Muscle layer of duodenum (tissue), 2 donors: ENCODE results near the gene STOML1.

Source experiments
- H3K27ac ChIP-seq: one replicate; pipeline ENCODE4 v1.7.0; 2013; ENCODE audit warnings: mild to moderate bottlenecking, low read length
- H3K27me3 ChIP-seq: one replicate; pipeline ENCODE4 v1.7.0; 2013; ENCODE audit warnings: low read depth, mild to moderate bottlenecking, control low read depth, low read length
- H3K36me3 ChIP-seq, 2 donors: one replicate each; pipeline ENCODE4 v1.7.0; 2013; ENCODE audit warnings: low read length in 2 of 2, control low read depth in 1 of 2, mild to moderate bottlenecking in 1 of 2; ENCODE audit not compliant: insufficient read depth in 2 of 2, control insufficient read depth in 1 of 2
- H3K4me1 ChIP-seq, 2 donors: one replicate each; pipeline ENCODE4 v1.7.0; 2013; ENCODE audit warnings: low read length in 2 of 2, mild to moderate bottlenecking in 2 of 2, control low read depth in 1 of 2, moderate library complexity in 1 of 2; ENCODE audit not compliant: insufficient read depth in 2 of 2, control insufficient read depth in 1 of 2
- H3K4me3 ChIP-seq, 2 donors: one replicate each; pipeline ENCODE4 v1.7.0; 2013; ENCODE audit warnings: low read length in 2 of 2, low read depth in 1 of 2, mild to moderate bottlenecking in 1 of 2
- H3K9me3 ChIP-seq, 2 donors: one replicate each; pipeline ENCODE4 v1.7.0; 2013; ENCODE audit warnings: low read length in 2 of 2, control low read depth in 1 of 2, mild to moderate bottlenecking in 1 of 2; ENCODE audit not compliant: control insufficient read depth in 1 of 2
- donor health status: healthy.

STOML1 gene

GRCh38 chr15:73991726-73992593 lies at the start of gene STOML1:
TSS of gene STOML1 (minus strand) at chr15:73992295. CDS start at chr15:73992223, 72 bp downstream.
- H3K27ac ChIP-seq, result peak within 1 kb of the TSS; percentile 88
- no peaks in the 10 kb centered on the region for H3K27me3 ChIP-seq
- peaks cover 17 to 40% of the 10 kb centered on the region in 2 donors for H3K4me1 ChIP-seq
- H3K36me3 ChIP-seq, result no peaks in the 10 kb centered on the region
- H3K9me3 ChIP-seq, result no peaks in the 10 kb centered on the region
- H3K4me3 ChIP-seq, result peak within 1 kb of the TSS; percentile 79 to 83

GRCh38 chr15:74041311-74041756 lies 49.2 kb upstream of the STOML1 start:
- no peak overlapping the region for H3K27ac ChIP-seq
- no peaks in the 10 kb centered on the region for H3K27me3 ChIP-seq
- H3K4me3 ChIP-seq, result no peak overlapping the region
- peaks cover 0 to 25% of the 10 kb centered on the region in 2 donors for H3K36me3 ChIP-seq
- H3K4me1 ChIP-seq, result peaks cover 0 to 32% of the 10 kb centered on the region in 2 donors
- no peaks in the 10 kb centered on the region for H3K9me3 ChIP-seq

GRCh38 chr15:74040109-74040850 lies 48.2 kb upstream of the STOML1 start:
- Histone ChIP-seq H3K9me3 (no peaks in the 10 kb centered on the region), H3K4me1 (peaks cover 0 to 32% of the 10 kb centered on the region in 2 donors), H3K27me3 (no peaks in the 10 kb centered on the region), H3K36me3 (peaks cover 0 to 36% of the 10 kb centered on the region in 2 donors), H3K4me3 (no peak overlapping the region), H3K27ac (peak overlapping the region; percentile 62)

GRCh38 chr15:74039656-74040010 lies 47.5 kb upstream of the STOML1 start:
- H3K4me1 ChIP-seq, result peaks cover 0 to 32% of the 10 kb centered on the region in 2 donors
- H3K9me3 ChIP-seq, result no peaks in the 10 kb centered on the region
- no peak overlapping the region for H3K4me3 ChIP-seq
- H3K36me3 ChIP-seq, result peaks cover 2 to 40% of the 10 kb centered on the region in 2 donors
- no peak overlapping the region for H3K27ac ChIP-seq
- H3K27me3 ChIP-seq, result no peaks in the 10 kb centered on the region

DNA sequence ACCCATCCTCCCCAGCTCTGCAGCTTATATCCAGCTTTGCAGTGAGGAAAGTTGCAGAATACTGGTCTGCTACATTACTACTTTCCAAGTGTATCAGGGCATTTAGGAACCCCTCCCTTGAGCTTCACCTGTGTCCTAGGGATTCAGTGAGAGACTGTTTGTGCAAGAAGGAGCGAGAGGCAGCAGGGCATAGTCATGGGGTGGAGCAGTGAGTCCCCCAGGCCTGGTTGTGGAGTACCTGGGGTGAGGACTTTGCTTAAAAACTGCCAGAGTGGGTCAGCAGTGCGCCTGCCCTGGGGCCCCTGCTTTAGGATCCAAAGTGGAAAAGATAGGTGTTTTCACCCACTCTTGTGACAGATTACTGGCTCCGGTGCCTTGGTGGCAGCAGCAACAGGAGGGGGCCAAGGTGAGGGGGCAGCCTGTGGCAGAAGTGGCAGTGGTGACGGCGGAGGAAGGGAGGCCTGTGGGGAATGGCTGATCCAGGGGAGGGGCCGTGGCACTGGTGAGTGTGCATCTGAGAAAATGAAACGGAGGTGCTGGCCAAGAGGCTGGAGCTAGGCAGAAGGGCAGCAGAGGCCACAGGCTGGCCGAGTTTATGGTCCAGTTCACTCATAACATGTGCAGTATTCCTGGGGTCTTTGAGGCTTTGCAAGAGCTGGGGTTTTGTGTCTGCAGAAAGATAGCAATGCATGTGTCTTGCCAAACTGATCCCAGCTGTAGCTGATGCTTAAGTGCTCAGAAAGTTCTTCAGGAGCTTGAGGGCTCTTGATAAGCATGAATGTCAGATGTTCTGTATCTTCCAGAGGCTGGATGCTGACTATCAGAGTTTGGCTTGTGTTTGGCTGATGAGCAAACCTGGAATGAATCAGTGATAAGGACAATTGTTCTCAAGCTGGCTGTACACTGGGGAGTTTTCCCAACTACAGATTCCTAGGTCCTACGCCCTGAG lies 46.9 kb upstream of the STOML1 start:
- H3K27ac ChIP-seq, result no peak overlapping the region
- peaks cover 9 to 40% of the 10 kb centered on the region in 2 donors for H3K36me3 ChIP-seq
- H3K4me1 ChIP-seq, result peaks cover 0 to 32% of the 10 kb centered on the region in 2 donors
- no peaks in the 10 kb centered on the region for H3K9me3 ChIP-seq
- no peak overlapping the region for H3K4me3 ChIP-seq
- no peaks in the 10 kb centered on the region for H3K27me3 ChIP-seq

DNA sequence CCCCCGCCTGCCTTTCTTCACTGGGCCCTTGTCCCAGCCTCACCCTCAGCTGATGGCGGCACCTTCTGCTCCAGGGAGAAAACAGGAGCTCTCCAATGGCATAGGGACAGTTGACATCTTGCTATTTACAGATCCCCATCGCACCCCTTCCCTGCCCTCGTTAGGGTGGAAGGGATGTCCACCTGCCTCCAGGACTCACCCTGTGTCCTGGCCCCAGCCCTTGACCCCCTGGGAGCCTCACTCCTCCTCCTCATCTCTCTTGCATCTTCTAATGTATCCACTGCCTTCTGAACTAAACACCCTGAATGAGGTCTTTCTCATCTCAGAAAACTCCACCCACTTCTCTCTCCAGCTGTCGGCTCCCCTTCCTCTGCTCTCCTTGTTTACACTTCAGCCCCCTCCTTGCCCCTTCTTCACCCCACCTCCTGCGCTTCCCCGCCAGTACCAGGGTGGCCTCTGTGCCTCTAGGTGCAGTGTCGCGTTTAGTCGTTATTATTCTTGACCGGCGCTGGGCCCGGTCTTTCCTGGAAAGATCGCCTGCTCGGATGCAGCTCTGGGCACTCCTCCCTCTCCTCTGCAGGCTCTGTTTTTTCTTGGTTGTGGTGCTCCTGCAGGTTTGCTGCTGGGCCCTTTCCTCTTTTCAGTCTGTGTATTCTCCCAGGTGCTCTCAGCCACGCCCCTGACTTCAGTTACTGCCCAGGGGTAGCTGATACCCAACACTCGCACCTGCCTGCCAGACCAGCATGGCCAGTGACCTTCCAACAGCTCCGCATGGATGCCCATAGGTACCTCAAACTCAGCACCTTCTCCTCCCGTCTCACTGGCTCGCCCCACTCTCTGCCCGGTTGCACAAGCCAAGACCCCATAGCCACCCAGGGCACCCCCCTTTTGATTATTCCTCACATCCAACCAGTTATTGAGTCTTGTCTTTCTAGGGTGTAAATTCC lies 45.3 kb upstream of the STOML1 start:
- Histone ChIP-seq H3K4me3 (no peak overlapping the region), H3K4me1 (peaks cover 0 to 32% of the 10 kb centered on the region in 2 donors), H3K36me3 (peaks cover 17 to 44% of the 10 kb centered on the region in 2 donors), H3K27ac (no peak overlapping the region), H3K9me3 (no peaks in the 10 kb centered on the region), H3K27me3 (no peaks in the 10 kb centered on the region)

- no peak overlapping the region for H3K27ac ChIP-seq
- H3K4me1 ChIP-seq, result peaks cover 0 to 32% of the 10 kb centered on the region in 2 donors
- H3K27me3 ChIP-seq, result no peaks in the 10 kb centered on the region
- H3K4me3 ChIP-seq, result no peak overlapping the region
- peaks cover 17 to 39% of the 10 kb centered on the region in 2 donors for H3K36me3 ChIP-seq
- no peaks in the 10 kb centered on the region for H3K9me3 ChIP-seq
These were observed 44.4 kb upstream of the STOML1 start for GRCh38 chr15:74036271-74037170.

GRCh38 chr15:74035121-74036017 lies 43.3 kb upstream of the STOML1 start:
- no peak overlapping the region for H3K27ac ChIP-seq
- H3K36me3 ChIP-seq, result peaks cover 19 to 39% of the 10 kb centered on the region in 2 donors
- H3K9me3 ChIP-seq, result no peaks in the 10 kb centered on the region
- no peak overlapping the region for H3K4me3 ChIP-seq
- H3K27me3 ChIP-seq, result no peaks in the 10 kb centered on the region
- peaks cover 0 to 32% of the 10 kb centered on the region in 2 donors for H3K4me1 ChIP-seq
